Stimulated activated naive CD8-positive, alpha-beta T cell treated with anti-CD3 and anti-CD28 coated beads, Interleukin-15, Interleukin-2, amounts not matched to agents 100 ng/mL and 50 ng/mL, for 24 hours (primary cell): Measurements from ENCODE around the gene RFPL3.
"Not testable (repeated sequence)": the region's sequence is repeated elsewhere in the genome, so short reads cannot be mapped to it uniquely, and the experiment has no call there.

Experiments
- H3K27ac Mint-ChIP-seq: one replicate; pipeline ENCODE4 v1.8.0; 2021; ENCODE audit warnings: mild to moderate bottlenecking, mixed read lengths
- H3K27me3 Mint-ChIP-seq: one replicate; pipeline ENCODE4 v1.8.0; 2021; ENCODE audit warnings: mixed read lengths
- H3K36me3 Mint-ChIP-seq: one replicate; pipeline ENCODE4 v1.8.0; 2021; ENCODE audit warnings: low read depth, mixed read lengths
- H3K4me1 Mint-ChIP-seq: one replicate; pipeline ENCODE4 v1.8.0; 2021; ENCODE audit warnings: low read depth, mixed read lengths
- H3K4me3 Mint-ChIP-seq: one replicate; pipeline ENCODE4 v1.8.0; 2021; ENCODE audit warnings: mild to moderate bottlenecking, mixed read lengths
- H3K9me3 Mint-ChIP-seq: one replicate; pipeline ENCODE4 v1.8.0; 2021; ENCODE audit warnings: mixed read lengths

RFPL3 gene

DNA sequence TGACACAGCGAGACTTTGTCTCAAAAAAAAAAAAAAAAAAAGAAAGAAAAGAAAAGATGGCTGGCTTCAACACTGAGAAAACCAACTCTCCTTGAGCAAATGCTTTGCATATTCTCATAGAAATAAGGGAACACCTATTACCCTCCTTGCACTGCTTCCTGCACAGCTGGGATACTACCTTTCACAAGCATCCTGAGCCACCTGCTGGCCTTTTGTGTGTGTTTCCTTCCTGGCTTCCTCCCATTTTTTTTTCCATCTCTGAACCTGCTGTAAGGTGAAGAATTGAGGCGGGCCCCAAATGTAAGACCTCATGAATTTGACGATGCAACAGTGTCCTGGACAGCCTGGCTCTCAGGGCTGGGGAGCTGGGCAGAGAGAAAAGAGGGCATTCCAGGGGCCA lies 1.9 kb upstream of the RFPL3 start:
- Mint-ChIP-seq H3K9me3 (no peaks in the 10 kb centered on the region), H3K36me3 (peaks cover 4% of the 10 kb centered on the region), H3K27ac (no peak overlapping the region), H3K27me3 (peaks cover 5% of the 10 kb centered on the region), H3K4me1 (no peaks in the 10 kb centered on the region), H3K4me3 (no peak overlapping the region)

GRCh38 chr22:32360096-32360495 lies 2.4 kb downstream of the RFPL3 start:
- not testable (repeated sequence) for H3K27me3 Mint-ChIP-seq, H3K9me3 Mint-ChIP-seq, H3K4me1 Mint-ChIP-seq, H3K27ac Mint-ChIP-seq, H3K4me3 Mint-ChIP-seq, H3K36me3 Mint-ChIP-seq

- Mint-ChIP-seq H3K27me3 (peaks cover 4% of the 10 kb centered on the region), H3K27ac (no peak overlapping the region), H3K36me3 (peaks cover 4% of the 10 kb centered on the region), H3K9me3 (no peaks in the 10 kb centered on the region), H3K4me3 (no peak overlapping the region), H3K4me1 (no peaks in the 10 kb centered on the region)
Observed at GRCh38 chr22:32361257-32361656, 3.6 kb downstream of the RFPL3 start.

GRCh38 chr22:32364210-32364609 lies 6.5 kb downstream of the RFPL3 start:
- no peaks in the 10 kb centered on the region for H3K9me3 Mint-ChIP-seq
- H3K4me3 Mint-ChIP-seq: no peak overlapping the region
- H3K27ac Mint-ChIP-seq: no peak overlapping the region
- no peaks in the 10 kb centered on the region for H3K4me1 Mint-ChIP-seq
- H3K36me3 Mint-ChIP-seq: peaks cover 4% of the 10 kb centered on the region
- H3K27me3 Mint-ChIP-seq: peaks cover 4% of the 10 kb centered on the region

- no peak overlapping the region for H3K4me3 Mint-ChIP-seq
Observed at GRCh38 chr22:32375678-32376450, 18.2 kb downstream of the RFPL3 start.

DNA sequence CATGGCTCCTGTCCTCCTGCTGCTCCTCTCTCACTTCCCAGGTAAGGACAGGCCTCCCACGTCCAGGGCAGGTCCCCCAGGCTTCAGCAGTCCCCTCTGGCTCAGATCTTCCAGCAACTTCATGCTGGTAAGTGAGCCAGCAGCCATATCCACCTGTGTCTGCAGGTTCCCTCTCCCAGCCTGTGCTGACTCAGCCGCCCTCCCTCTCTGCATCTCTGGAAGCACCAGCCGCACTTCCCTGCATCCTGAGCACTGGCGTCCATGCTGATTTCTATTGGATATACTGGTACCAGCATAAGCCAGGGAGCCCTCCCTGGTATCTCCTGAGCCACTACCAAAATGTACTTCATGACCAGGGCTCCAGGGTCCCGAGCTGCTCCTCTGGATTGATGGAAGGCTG lies 19.0 kb downstream of the RFPL3 start:
- Mint-ChIP-seq H3K27ac (no peak overlapping the region), H3K4me1 (no peaks in the 10 kb centered on the region), H3K4me3 (no peak overlapping the region), H3K27me3 (no peaks in the 10 kb centered on the region), H3K36me3 (peaks cover 4% of the 10 kb centered on the region), H3K9me3 (no peaks in the 10 kb centered on the region)

More at GRCh38 chr22:32375678-32376450, 18.2 kb downstream of the RFPL3 start:
- H3K36me3 Mint-ChIP-seq: peaks cover 4% of the 10 kb centered on the region
- H3K4me1 Mint-ChIP-seq: no peaks in the 10 kb centered on the region
- no peak overlapping the region for H3K27ac Mint-ChIP-seq
- no peaks in the 10 kb centered on the region for H3K27me3 Mint-ChIP-seq
- H3K9me3 Mint-ChIP-seq: no peaks in the 10 kb centered on the region

GRCh38 chr22:32378707-32379272 lies 21.1 kb downstream of the RFPL3 start:
- Mint-ChIP-seq H3K27ac (no peak overlapping the region), H3K4me1 (no peaks in the 10 kb centered on the region)

DNA sequence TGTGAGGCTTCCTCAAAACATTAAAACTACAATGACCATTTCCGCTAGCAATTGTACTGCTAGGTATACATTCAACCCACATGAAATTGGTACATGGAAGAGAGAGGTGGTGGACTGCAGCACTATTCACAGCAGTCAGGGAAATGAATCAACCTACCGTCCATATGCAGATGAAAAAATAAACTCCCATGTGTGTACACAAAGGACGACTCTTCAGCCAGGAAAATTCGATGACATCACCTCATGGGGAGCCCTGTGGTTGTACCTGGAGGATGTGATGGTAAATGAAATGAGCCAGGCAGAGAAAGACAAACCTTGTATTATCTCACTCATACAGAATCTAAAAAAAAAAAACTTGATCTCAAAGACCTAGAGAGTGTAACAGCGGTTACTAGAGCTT lies 23.3 kb downstream of the RFPL3 start:
- no peaks in the 10 kb centered on the region for H3K27me3 Mint-ChIP-seq
- no peaks in the 10 kb centered on the region for H3K9me3 Mint-ChIP-seq
- H3K27ac Mint-ChIP-seq: no peak overlapping the region
- no peaks in the 10 kb centered on the region for H3K4me1 Mint-ChIP-seq
- peaks cover 9% of the 10 kb centered on the region for H3K36me3 Mint-ChIP-seq
- H3K4me3 Mint-ChIP-seq: no peak overlapping the region

More at GRCh38 chr22:32378707-32379272, 21.1 kb downstream of the RFPL3 start:
- Mint-ChIP-seq H3K9me3 (no peaks in the 10 kb centered on the region), H3K4me3 (no peak overlapping the region), H3K36me3 (peaks cover 4% of the 10 kb centered on the region), H3K27me3 (no peaks in the 10 kb centered on the region)

- H3K9me3 Mint-ChIP-seq: no peaks in the 10 kb centered on the region
- no peak overlapping the region for H3K27ac Mint-ChIP-seq
- no peaks in the 10 kb centered on the region for H3K4me1 Mint-ChIP-seq
- no peaks in the 10 kb centered on the region for H3K27me3 Mint-ChIP-seq
- H3K4me3 Mint-ChIP-seq: no peak overlapping the region
- H3K36me3 Mint-ChIP-seq: peaks cover 42% of the 10 kb centered on the region
Observed at GRCh38 chr22:32385681-32386080, 28.0 kb downstream of the RFPL3 start.

DNA sequence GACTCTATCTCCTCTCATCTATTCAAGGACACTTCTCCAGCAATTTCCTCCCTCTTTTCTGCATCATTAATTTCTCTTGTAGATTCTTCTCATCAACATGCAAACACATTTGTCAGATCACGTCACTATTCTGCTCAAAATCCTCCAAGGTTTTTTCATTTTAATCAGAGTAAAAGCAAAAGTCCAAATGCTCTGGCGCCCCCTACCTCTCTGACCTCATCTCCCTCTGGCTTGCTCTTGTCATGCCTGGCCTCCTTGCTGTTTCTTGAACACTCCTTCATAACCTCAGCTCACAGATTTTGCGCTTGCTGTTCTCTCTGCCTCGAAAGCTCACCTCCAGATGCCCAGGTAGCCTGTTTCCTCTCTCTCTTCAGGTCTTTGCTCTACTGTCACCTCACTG lies 32.0 kb downstream of the RFPL3 start:
- Mint-ChIP-seq H3K36me3 (peaks cover 70% of the 10 kb centered on the region), H3K4me1 (no peaks in the 10 kb centered on the region), H3K4me3 (no peak overlapping the region), H3K27me3 (no peaks in the 10 kb centered on the region), H3K9me3 (no peaks in the 10 kb centered on the region), H3K27ac (no peak overlapping the region)

DNA sequence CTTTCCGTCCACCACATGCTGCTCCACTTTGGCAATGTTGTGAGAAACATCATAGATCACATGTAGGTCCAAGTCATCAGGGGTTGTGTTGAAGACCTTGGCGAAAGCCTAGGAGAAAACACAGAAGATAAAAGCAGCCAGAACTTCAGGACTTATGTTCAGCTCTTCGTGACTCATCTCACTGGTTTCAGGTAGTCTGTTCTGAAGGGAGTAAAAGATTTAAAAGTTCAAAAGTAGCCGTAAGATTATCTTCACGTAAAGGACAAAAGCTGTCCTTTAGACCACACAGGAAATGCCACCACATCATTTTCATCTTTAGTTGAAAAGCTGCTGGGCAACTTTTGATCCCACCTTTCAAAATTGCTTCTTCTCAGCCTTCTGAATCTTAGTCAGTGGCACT lies 37.4 kb downstream of the RFPL3 start:
- peaks cover 8% of the 10 kb centered on the region for H3K4me1 Mint-ChIP-seq
- peak overlapping the region; percentile 82 for H3K27ac Mint-ChIP-seq

DNA sequence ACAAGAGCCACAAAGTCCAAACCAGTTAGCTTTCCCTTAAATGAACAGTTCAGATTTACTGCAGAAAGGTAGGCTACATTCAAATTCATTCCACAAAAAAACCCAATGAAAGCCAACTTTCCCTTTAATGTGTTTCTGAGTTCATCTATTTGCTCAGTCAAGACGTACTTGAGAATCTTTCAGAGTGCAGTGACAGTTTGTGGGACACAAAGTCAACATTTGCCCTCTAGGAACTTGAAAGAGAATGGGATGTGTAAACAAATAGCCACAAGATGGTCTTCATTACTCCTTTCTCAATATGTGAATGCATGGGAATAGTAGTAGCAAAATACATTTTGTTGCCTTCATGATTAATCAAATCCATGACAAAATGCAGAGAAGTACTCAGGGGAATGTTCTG lies 38.6 kb downstream of the RFPL3 start:
- no peak overlapping the region for H3K4me3 Mint-ChIP-seq
- H3K9me3 Mint-ChIP-seq: no peaks in the 10 kb centered on the region
- peaks cover 8% of the 10 kb centered on the region for H3K4me1 Mint-ChIP-seq
- H3K36me3 Mint-ChIP-seq: peaks cover 86% of the 10 kb centered on the region
- H3K27ac Mint-ChIP-seq: no peak overlapping the region
- H3K27me3 Mint-ChIP-seq: no peaks in the 10 kb centered on the region

More for the DNA sequence above, 37.4 kb downstream of the RFPL3 start:
- Mint-ChIP-seq H3K27me3 (no peaks in the 10 kb centered on the region), H3K9me3 (no peaks in the 10 kb centered on the region), H3K36me3 (peaks cover 81% of the 10 kb centered on the region), H3K4me3 (no peak overlapping the region)

- Mint-ChIP-seq H3K27ac (no peak overlapping the region), H3K36me3 (peaks cover 86% of the 10 kb centered on the region), H3K27me3 (no peaks in the 10 kb centered on the region), H3K4me1 (peaks cover 8% of the 10 kb centered on the region), H3K4me3 (no peak overlapping the region), H3K9me3 (no peaks in the 10 kb centered on the region)
Observed at GRCh38 chr22:32396746-32397145, 39.1 kb downstream of the RFPL3 start.

DNA sequence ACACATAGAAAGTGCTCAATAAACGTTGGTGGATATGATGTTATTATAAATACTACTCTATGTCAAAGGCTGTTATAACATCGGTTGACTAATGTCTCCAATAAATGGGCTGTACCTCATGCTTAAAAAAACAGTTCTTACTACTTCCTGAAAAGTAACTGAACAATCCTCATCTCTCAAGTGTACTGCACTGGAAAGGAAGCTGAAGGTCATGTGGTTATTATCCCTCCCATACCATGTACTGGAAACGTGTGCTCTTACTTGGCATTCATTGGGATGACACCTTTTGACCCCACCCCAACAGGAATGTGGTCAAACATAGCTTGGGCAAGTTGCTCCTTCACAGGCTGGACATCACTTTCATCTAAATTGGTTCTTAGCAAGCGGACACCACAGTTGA lies 43.8 kb downstream of the RFPL3 start:
- Mint-ChIP-seq H3K4me1 (no peaks in the 10 kb centered on the region), H3K4me3 (no peak overlapping the region), H3K27ac (no peak overlapping the region), H3K27me3 (no peaks in the 10 kb centered on the region), H3K36me3 (peaks cover 80% of the 10 kb centered on the region), H3K9me3 (no peaks in the 10 kb centered on the region)

DNA sequence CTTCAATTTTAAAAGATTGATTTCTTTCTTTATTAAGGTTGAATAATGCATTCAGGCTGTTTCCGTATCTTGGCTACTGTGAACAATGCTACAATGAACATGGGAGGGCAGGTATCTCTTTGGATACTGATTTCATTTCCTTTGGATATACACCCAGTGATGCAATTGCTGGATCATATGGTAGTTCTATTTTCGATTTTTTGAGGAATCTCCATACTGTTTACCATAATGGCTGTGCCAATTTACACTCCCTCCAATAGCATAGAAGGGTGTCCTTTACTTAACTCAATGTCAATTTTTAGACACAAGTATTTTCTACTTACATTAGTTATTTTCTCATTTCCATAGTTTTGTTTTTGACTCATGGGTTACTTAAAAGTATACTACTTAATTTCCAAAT lies 46.4 kb downstream of the RFPL3 start:
- Mint-ChIP-seq H3K27ac (no peak overlapping the region), H3K4me1 (peaks cover 19% of the 10 kb centered on the region), H3K9me3 (no peaks in the 10 kb centered on the region), H3K27me3 (no peaks in the 10 kb centered on the region), H3K4me3 (no peak overlapping the region), H3K36me3 (peaks cover 80% of the 10 kb centered on the region)

GRCh38 chr22:32407312-32407711 lies 49.6 kb downstream of the RFPL3 start:
- no peaks in the 10 kb centered on the region for H3K27me3 Mint-ChIP-seq
- H3K4me1 Mint-ChIP-seq: peaks cover 46% of the 10 kb centered on the region
- H3K9me3 Mint-ChIP-seq: no peaks in the 10 kb centered on the region
- peaks cover 58% of the 10 kb centered on the region for H3K36me3 Mint-ChIP-seq
- no peak overlapping the region for H3K4me3 Mint-ChIP-seq
- peak overlapping the region; percentile 39 for H3K27ac Mint-ChIP-seq
